Choroid plexus epithelial cell (primary cell): ENCODE data around the gene CFAP77.

Experiments
- DNase-seq: peaks from one replicate; pipeline ENCODE4 v3.0.0-alpha.2; 2010; ENCODE audit warnings: low read depth
- H3K4me3 ChIP-seq: 2 replicates; pipeline ENCODE4 v1.5.1; 2011; ENCODE audit warnings: low read depth, mild to moderate bottlenecking, control low read depth, low read length, moderate library complexity
- CTCF ChIP-seq: conservative IDR thresholded peaks from 2 replicates; pipeline ENCODE4 v1.5.1; 2011; ENCODE audit warnings: low read depth, mild to moderate bottlenecking, control low read depth, inconsistent platforms, low read length, moderate library complexity

The CFAP77 gene

GRCh38 chr9:132536124-132536523 is 126.1 kb downstream of the CFAP77 start:
- H3K4me3 ChIP-seq, result no peak overlapping the region
- TF ChIP-seq CTCF, result no peak
- DNase-seq, result no peak

- no peak for TF ChIP-seq CTCF
- no peak overlapping the region for H3K4me3 ChIP-seq
- no peak for DNase-seq
These were observed 127.3 kb downstream of the CFAP77 start for GRCh38 chr9:132537352-132537751.

- no peak overlapping the region for H3K4me3 ChIP-seq
- no peak for DNase-seq
- no peak for TF ChIP-seq CTCF
These were observed 128.1 kb downstream of the CFAP77 start for GRCh38 chr9:132538071-132538470.

GRCh38 chr9:132539096-132539495 is 129.1 kb downstream of the CFAP77 start:
- TF ChIP-seq CTCF, result no peak
- H3K4me3 ChIP-seq, result no peak overlapping the region
- no peak for DNase-seq

- TF ChIP-seq CTCF, result no peak
- DNase-seq, result no peak
- no peak overlapping the region for H3K4me3 ChIP-seq
These were observed 131.0 kb downstream of the CFAP77 start for GRCh38 chr9:132541051-132541450.

- TF ChIP-seq CTCF, result no peak
- no peak for DNase-seq
- H3K4me3 ChIP-seq, result no peak overlapping the region
These were observed 132.1 kb downstream of the CFAP77 start for GRCh38 chr9:132541870-132542830.

GRCh38 chr9:132543251-132543650 is 133.2 kb downstream of the CFAP77 start:
- no peak overlapping the region for H3K4me3 ChIP-seq
- no peak for TF ChIP-seq CTCF
- DNase-seq, result no peak
